Adrenal gland (tissue), 12 donors: ENCODE results near the gene NDST1. TPM values are rescaled to one million over a fixed set of nuclear protein-coding genes. Genes with fewer than 3 reads are reported as not detected.

Experiments
- DNase-seq, 7 donors: peaks; one replicate each; pipeline ENCODE4 v3.0.0-alpha.2; 2019 to 2020
- H3K27ac ChIP-seq, 5 donors: fragments of 200-600 bp; sonication (generic) in 4 of 5; 1 replicate in 3 of 5; 2 replicates in 2 of 5; pipeline versions ENCODE4 v1.5.1 to v1.8.0; 2016 to 2020; ENCODE audit warnings: mild to moderate bottlenecking in 1 of 5
- H3K27me3 ChIP-seq: fragments of 200-600 bp; 2 replicates; pipeline ENCODE4 v1.8.0; 2021
- H3K36me3 ChIP-seq, 2 donors: fragments of 200-600 bp; replicated peaks in 1 of 2; 1 replicate in 1 of 2; 2 replicates in 1 of 2; pipeline versions ENCODE4 v1.5.1 to v1.8.0; 2018 to 2022
- H3K4me1 ChIP-seq, 2 donors: fragments of 200-600 bp; replicated peaks in 1 of 2; 1 replicate in 1 of 2; 2 replicates in 1 of 2; pipeline versions ENCODE4 v1.5.1 to v1.8.0; 2018 to 2021
- H3K4me3 ChIP-seq, 4 donors: fragments of 200-600 bp; sonication (generic) in 3 of 4; one replicate each; pipeline ENCODE4 v1.5.1; 2016 to 2018
- H3K9me3 ChIP-seq, 3 donors: fragments of 200-600 bp; sonication (generic) in 1 of 3; replicated peaks in 1 of 3; 1 replicate in 2 of 3; 2 replicates in 1 of 3; pipeline versions ENCODE4 v1.5.1 to v1.8.0; 2016 to 2021
- POLR2A ChIP-seq, 2 donors: fragments of 450-650 bp; IDR thresholded peaks; one replicate each; pipeline ENCODE4 v1.6.1; 2017; ENCODE audit warnings: antibody characterized with exemption in 2 of 2, mild to moderate bottlenecking in 2 of 2, moderate library complexity in 1 of 2
- WGBS, 4 donors: extraction: QIAGEN DNeasy Blood & Tissue Kit in 2 of 4; methylation state at CpG; one replicate each; pipeline versions ENCODE4 v1.1.5 to v1.1.7; 2013 to 2017; 5-methylcytosine and 5-hydroxymethylcytosine counted together
- intact Hi-C, 2 donors: fragments of 100-400 bp; cut with DNase I; formaldehyde crosslinking; loops; one replicate each; pipeline versions ENCODE4 v1.14.1 to v1.15.0; 2022 to 2023
- polyA plus RNA-seq, 3 donors: library from polyadenylated mRNA; stranded (reverse); fragments of 200-250 nt in 2 of 3; fragments of 350-450 nt in 1 of 3; fragmentation: Illumina TruSeq in 1 of 3; extraction: RNeasy Lipid Tissue Mini Kit (QIAGEN cat#74804) in 1 of 3; gene quantifications; one replicate each; pipeline ENCODE4 v1.2.3, GENCODE V29; 2013 to 2014
- total RNA-seq, 9 donors: library from RNA; depleted of rRNA in 4 of 9; stranded (reverse); fragments of >200 nt in 4 of 9; fragments of 120-200 nt in 1 of 9; fragmentation: NEBNext Ultra II Directional in 1 of 9; extraction: Animal tissue kit (Norgen Biotek cat#: 25700) in 1 of 9; gene quantifications; one replicate each; pipeline versions ENCODE4 v1.1.0 to v1.2.4, GENCODE V29; 2013 to 2023
- TF ChIP-seq, protein P1 (sequence below), 6 experiments: fragments of 450-650 bp in 4 of 6; fragments of 200-600 bp in 2 of 6; sonication (generic) in 1 of 6; IDR thresholded peaks; 1 replicate in 5 of 6; 2 replicates in 1 of 6; pipeline versions ENCODE4 v1.5.1 to v1.8.0; 2016 to 2021; ENCODE audit warnings: antibody characterized with exemption in 6 of 6, mild to moderate bottlenecking in 2 of 6, moderate library complexity in 1 of 6
- donor health status: healthy with polysubstance abuse.
- donor health status: Bipolar disorder and iron deficiency.
- donor health status: DM: yes; HTN: yes; CAD: no.
- donor health status: DM: no; HTN: no; CAD: no.
- donor health status: DM: no; HTN: no; CAD: no.
- donor health status: DM: yes; HTN: yes; CAD: no.

The NDST1 gene
- total and polyA plus RNA-seq, 12 donors, result 9.6 to 154 (median 94.7) TPM

DNA sequence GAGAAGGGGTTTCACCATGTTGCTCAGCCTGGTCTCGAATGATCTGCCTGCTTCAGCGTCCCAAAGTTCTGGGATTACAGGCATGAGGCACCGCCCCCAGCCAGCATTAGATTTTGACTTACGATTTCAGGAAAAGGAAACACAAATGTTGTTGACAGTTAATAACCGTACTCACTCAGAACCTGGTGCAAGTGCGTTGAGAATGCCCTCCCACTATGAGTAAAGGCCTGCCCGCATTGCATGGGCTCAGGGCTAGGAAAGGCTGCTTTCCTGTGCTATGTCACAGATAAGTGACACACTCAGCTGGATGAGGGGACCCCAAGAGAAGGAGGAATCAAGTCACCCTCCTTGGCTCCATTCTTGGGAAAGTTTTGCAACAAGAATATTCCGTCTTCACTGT, 42.4 kb downstream of the NDST1 start:
- no peaks in the 10 kb centered on the region for H3K27me3 ChIP-seq
- 69 to 80% (median 75%) methylated on average over 5 to 8 of the region's 8 CpGs for WGBS, 4 donors
- intact Hi-C loops, result loop anchor here in 1 of 2 donors (10.0 kb wide), 2 partner anchors 155 to 295 kb away; partner anchors contain the start of genes IRGM and RBM22
- H3K4me3 ChIP-seq, result no peak overlapping the region
- H3K9me3 ChIP-seq, result no peaks in the 10 kb centered on the region
- peaks cover 0 to 94% of the 10 kb centered on the region in 2 donors for H3K36me3 ChIP-seq
- no peak overlapping the region for H3K27ac ChIP-seq
- H3K4me1 ChIP-seq, result no peaks in the 10 kb centered on the region
- peak in 1 of 7 donors; percentile 12 for DNase-seq
- TF ChIP-seq POLR2A (IDR thresholded peaks at IDR 0.05), result no peak
- TF ChIP-seq, protein P1, sequence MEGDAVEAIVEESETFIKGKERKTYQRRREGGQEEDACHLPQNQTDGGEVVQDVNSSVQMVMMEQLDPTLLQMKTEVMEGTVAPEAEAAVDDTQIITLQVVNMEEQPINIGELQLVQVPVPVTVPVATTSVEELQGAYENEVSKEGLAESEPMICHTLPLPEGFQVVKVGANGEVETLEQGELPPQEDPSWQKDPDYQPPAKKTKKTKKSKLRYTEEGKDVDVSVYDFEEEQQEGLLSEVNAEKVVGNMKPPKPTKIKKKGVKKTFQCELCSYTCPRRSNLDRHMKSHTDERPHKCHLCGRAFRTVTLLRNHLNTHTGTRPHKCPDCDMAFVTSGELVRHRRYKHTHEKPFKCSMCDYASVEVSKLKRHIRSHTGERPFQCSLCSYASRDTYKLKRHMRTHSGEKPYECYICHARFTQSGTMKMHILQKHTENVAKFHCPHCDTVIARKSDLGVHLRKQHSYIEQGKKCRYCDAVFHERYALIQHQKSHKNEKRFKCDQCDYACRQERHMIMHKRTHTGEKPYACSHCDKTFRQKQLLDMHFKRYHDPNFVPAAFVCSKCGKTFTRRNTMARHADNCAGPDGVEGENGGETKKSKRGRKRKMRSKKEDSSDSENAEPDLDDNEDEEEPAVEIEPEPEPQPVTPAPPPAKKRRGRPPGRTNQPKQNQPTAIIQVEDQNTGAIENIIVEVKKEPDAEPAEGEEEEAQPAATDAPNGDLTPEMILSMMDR (IDR thresholded peaks at IDR 0.05), result no peak

DNA sequence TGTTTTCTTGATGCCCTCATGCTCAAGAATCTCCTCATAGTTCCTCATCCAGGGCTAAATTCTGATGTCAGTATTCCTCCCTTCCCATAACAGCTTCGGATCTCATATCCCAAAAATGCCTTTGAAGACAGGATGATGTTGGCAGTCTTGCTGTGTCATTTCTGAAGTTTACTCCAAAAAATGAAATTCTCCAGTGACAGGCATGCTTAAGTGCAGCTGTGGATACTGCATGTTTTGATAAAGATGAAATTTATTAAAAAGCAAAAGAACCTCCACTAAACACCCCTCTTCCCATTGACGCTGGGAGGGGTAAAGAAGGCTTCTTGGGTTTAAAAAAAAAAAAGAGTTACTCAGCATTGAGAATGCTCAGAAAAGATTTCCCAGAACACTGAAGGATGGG, 43.1 kb downstream of the NDST1 start:
- intact Hi-C loops, result loop anchor here in 1 of 2 donors (10.0 kb wide), 2 partner anchors 154 to 294 kb away; partner anchors contain the start of genes IRGM and RBM22
- WGBS, 4 donors, result 76 to 89% (median 82%) methylated on average over 2 of the region's 2 CpGs
- Histone ChIP-seq H3K9me3 (no peaks in the 10 kb centered on the region), H3K27ac (no peak overlapping the region), H3K27me3 (no peaks in the 10 kb centered on the region), H3K4me3 (no peak overlapping the region), H3K4me1 (no peaks in the 10 kb centered on the region), H3K36me3 (peaks cover 0 to 92% of the 10 kb centered on the region in 2 donors)
- no peak for DNase-seq
- TF ChIP-seq POLR2A (IDR thresholded peaks at IDR 0.05), result no peak
- TF ChIP-seq, protein P1 (IDR thresholded peaks at IDR 0.05), result no peak

DNA sequence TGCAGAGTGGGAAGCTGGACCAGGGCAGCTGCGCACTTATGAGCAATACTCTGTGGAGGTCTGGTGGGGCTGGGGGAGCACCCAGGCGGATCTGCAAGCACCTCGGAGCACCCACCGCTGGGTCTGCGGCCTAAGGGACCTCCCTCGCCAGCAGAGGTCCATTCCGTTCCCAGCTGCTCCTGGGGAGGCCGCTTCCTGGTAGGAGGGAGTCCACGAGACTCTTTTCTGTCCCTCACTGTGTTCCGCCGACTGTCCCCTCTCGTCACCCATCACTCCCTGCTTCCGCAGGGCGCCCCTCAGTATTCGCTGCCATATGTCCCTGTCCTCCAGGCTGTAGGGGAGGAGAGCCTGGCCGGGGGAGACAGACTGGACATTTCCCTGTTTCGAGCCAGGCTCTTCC, 45.5 kb downstream of the NDST1 start:
- no peak for TF ChIP-seq POLR2A (IDR thresholded peaks at IDR 0.05)
- TF ChIP-seq, protein P1 (IDR thresholded peaks at IDR 0.05), result no peak
- DNase-seq, result no peak
- H3K9me3 ChIP-seq, result no peaks in the 10 kb centered on the region
- H3K4me3 ChIP-seq, result no peak overlapping the region
- H3K27me3 ChIP-seq, result no peaks in the 10 kb centered on the region
- peaks cover 0 to 78% of the 10 kb centered on the region in 2 donors for H3K36me3 ChIP-seq
- no peak overlapping the region for H3K27ac ChIP-seq
- intact Hi-C loops, result loop anchor here in 1 of 2 donors (10.0 kb wide), 2 partner anchors 151 to 291 kb away; partner anchors contain the start of genes IRGM and RBM22
- 92 to 95% (median 93%) methylated on average over 11 to 17 of the region's 17 CpGs for WGBS, 4 donors
- H3K4me1 ChIP-seq, result no peaks in the 10 kb centered on the region

DNA sequence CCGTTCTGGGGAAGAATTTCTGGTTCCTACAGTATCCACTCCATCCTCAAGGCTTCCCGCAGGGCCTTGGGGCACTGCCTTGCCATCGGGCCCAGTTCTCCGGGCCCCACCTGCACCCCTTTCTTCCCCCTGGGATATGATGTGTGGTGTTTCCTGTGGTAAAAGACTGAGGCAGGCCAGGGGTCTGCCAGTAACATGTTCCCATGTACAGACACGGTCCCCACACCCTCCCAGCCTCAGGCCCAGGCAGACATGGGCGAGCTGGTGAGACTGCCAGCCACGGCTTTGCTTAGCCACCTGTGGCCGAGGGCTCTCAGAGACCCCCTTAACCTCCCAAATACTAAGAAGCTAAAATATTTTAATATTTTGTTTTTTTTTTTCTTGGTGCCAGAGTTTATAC, 46.0 kb downstream of the NDST1 start:
- no peak for DNase-seq
- peaks cover 0 to 73% of the 10 kb centered on the region in 2 donors for H3K36me3 ChIP-seq
- H3K4me3 ChIP-seq, result no peak overlapping the region
- H3K27me3 ChIP-seq, result no peaks in the 10 kb centered on the region
- intact Hi-C loops, result loop anchor here in 1 of 2 donors (10.0 kb wide), 2 partner anchors 151 to 291 kb away; partner anchors contain the start of genes IRGM and RBM22
- no peaks in the 10 kb centered on the region for H3K9me3 ChIP-seq
- no peaks in the 10 kb centered on the region for H3K4me1 ChIP-seq
- no peak overlapping the region for H3K27ac ChIP-seq
- WGBS, 4 donors, result 87 to 91% (median 89%) methylated on average over 8 of the region's 8 CpGs
- no peak for TF ChIP-seq POLR2A (IDR thresholded peaks at IDR 0.05)
- TF ChIP-seq, protein P1 (IDR thresholded peaks at IDR 0.05), result no peak
